Testis (tissue), 3 donors: ENCODE results near the gene GDPD4. TPM values are rescaled to one million over a fixed set of nuclear protein-coding genes. Genes with fewer than 3 reads are reported as not detected.

ENCODE experiments used
- DNase-seq: peaks from one replicate; pipeline ENCODE4 v3.0.0-alpha.2; 2019
- H3K27ac ChIP-seq, 2 donors: fragments of 200-600 bp; sonication (generic); one replicate each; pipeline ENCODE4 v1.5.1; 2019
- H3K27me3 ChIP-seq: fragments of 200-600 bp; sonication (generic); one replicate; pipeline ENCODE4 v1.5.1; 2019
- H3K36me3 ChIP-seq: fragments of 200-600 bp; sonication (generic); one replicate; pipeline ENCODE4 v1.5.1; 2017; ENCODE audit warnings: low read depth; ENCODE audit errors: missing control alignments
- H3K4me1 ChIP-seq: fragments of 200-600 bp; sonication (generic); one replicate; pipeline ENCODE4 v1.5.1; 2019
- H3K4me3 ChIP-seq, 2 donors: fragments of 200-600 bp; sonication (generic); one replicate each; pipeline ENCODE4 v1.5.1; 2017 to 2019
- H3K9me3 ChIP-seq: fragments of 200-600 bp; sonication (generic); one replicate; pipeline ENCODE4 v1.5.1; 2017
- POLR2A ChIP-seq: fragments of 450-650 bp; IDR thresholded peaks from one replicate; pipeline ENCODE4 v1.6.1; 2017; ENCODE audit warnings: antibody characterized with exemption, mild to moderate bottlenecking, moderate library complexity
- WGBS, 2 donors: methylation state at CpG; one replicate each; pipeline ENCODE4 v1.1.5; 2018; 5-methylcytosine and 5-hydroxymethylcytosine counted together
- intact Hi-C: fragments of 100-400 bp; cut with DNase I; formaldehyde crosslinking; loops from one replicate; pipeline ENCODE4 v1.15.1; 2023; ENCODE audit warnings: low total_unique reads
- polyA plus RNA-seq: library from polyadenylated mRNA; stranded (reverse); fragments of 350-450 nt; fragmentation: Illumina TruSeq; extraction: RNeasy Lipid Tissue Mini Kit (QIAGEN cat#74804); gene quantifications from one replicate; pipeline ENCODE4 v1.2.3, GENCODE V29; 2014; ENCODE audit warnings: low read depth, low replicate concordance; ENCODE audit not compliant: insufficient read depth
- total RNA-seq, 2 donors: library from RNA; depleted of rRNA; stranded (reverse); fragments of >200 nt; gene quantifications; one replicate each; pipeline ENCODE4 v1.2.3, GENCODE V29; 2016
- TF ChIP-seq, protein P1 (sequence below), 3 experiments: fragments of 450-650 bp in 2 of 3; fragments of 200-600 bp in 1 of 3; sonication (generic) in 1 of 3; IDR thresholded peaks; one replicate each; pipeline ENCODE4 v1.5.1; 2016 to 2019; ENCODE audit warnings: antibody characterized with exemption in 3 of 3, mild to moderate bottlenecking in 2 of 3, moderate library complexity in 1 of 3

Gene GDPD4
- total and polyA plus RNA-seq, 3 donors from 2014 or later = 11.9 to 27.2 (median 22.6) TPM

DNA sequence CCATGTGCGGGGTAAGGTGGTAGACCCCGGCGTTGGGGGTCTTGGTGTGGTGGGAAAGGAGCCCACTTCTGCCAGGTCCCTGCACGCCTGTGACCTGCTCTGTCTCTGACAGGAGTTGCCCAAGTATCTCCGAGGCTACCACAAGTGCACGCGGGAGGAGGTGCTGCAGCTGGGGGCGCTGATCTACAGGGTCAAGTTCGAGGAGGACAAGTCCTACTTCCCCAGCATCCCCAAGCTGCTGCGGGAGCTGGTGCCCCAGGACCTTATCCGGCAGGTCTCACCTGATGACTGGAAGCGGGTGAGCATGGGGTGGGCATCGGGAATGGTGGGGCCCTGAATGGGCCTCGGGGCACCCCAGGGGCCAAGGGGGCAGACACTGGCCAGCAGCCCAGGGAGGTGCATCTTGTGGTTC is 90.4 kb downstream of the GDPD4 start:
- H3K36me3 ChIP-seq = no peaks in the 10 kb centered on the region
- no peaks in the 10 kb centered on the region for H3K27me3 ChIP-seq
- 97% methylated on average over 10 to 14 of the region's 14 CpGs for WGBS, 2 donors
- H3K4me3 ChIP-seq = no peak overlapping the region
- H3K4me1 ChIP-seq = no peaks in the 10 kb centered on the region
- no peak for DNase-seq
- no peaks in the 10 kb centered on the region for H3K9me3 ChIP-seq
- no peak for TF ChIP-seq POLR2A
- TF ChIP-seq, protein P1, sequence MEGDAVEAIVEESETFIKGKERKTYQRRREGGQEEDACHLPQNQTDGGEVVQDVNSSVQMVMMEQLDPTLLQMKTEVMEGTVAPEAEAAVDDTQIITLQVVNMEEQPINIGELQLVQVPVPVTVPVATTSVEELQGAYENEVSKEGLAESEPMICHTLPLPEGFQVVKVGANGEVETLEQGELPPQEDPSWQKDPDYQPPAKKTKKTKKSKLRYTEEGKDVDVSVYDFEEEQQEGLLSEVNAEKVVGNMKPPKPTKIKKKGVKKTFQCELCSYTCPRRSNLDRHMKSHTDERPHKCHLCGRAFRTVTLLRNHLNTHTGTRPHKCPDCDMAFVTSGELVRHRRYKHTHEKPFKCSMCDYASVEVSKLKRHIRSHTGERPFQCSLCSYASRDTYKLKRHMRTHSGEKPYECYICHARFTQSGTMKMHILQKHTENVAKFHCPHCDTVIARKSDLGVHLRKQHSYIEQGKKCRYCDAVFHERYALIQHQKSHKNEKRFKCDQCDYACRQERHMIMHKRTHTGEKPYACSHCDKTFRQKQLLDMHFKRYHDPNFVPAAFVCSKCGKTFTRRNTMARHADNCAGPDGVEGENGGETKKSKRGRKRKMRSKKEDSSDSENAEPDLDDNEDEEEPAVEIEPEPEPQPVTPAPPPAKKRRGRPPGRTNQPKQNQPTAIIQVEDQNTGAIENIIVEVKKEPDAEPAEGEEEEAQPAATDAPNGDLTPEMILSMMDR (IDR thresholded peaks at IDR 0.05) = no peak
- intact Hi-C loops = no loop called here
- H3K27ac ChIP-seq = no peak overlapping the region

- TF ChIP-seq POLR2A = no peak
- TF ChIP-seq, protein P1 (IDR thresholded peaks at IDR 0.05) = no peak
- H3K27ac ChIP-seq = no peak overlapping the region
- DNase-seq = no peak
- no peaks in the 10 kb centered on the region for H3K36me3 ChIP-seq
- no peaks in the 10 kb centered on the region for H3K9me3 ChIP-seq
- 75 to 87% methylated on average over 4 of the region's 4 CpGs for WGBS, 2 donors
- no peaks in the 10 kb centered on the region for H3K27me3 ChIP-seq
- no peak overlapping the region for H3K4me3 ChIP-seq
- no peaks in the 10 kb centered on the region for H3K4me1 ChIP-seq
- intact Hi-C loops = no loop called here
Observed at GRCh38 chr11:77209663-77210062, 91.8 kb downstream of the GDPD4 start.

DNA sequence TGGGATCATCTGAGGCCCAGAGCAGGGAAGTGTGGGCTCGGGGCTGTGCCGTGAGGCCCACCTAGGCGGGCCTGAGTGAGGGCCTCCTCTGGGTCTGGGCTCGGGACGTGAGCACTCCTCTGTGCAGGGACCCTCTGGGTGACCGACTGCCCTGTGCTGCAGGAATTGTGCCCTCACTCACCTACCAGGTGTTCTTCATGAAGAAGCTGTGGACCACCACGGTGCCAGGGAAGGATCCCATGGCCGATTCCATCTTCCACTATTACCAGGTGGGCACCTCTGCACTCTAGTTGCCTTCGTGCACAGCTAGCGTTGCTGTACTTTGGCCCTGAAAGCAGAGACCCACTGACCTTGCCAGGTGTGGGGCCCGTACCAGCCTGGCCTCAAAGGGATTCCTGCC is 93.0 kb downstream of the GDPD4 start:
- Histone ChIP-seq H3K4me3 (no peak overlapping the region), H3K36me3 (no peaks in the 10 kb centered on the region), H3K4me1 (no peaks in the 10 kb centered on the region), H3K27ac (no peak overlapping the region), H3K9me3 (no peaks in the 10 kb centered on the region), H3K27me3 (no peaks in the 10 kb centered on the region)
- TF ChIP-seq, protein P1 (IDR thresholded peaks at IDR 0.05) = no peak
- no peak for TF ChIP-seq POLR2A
- DNase-seq = no peak
- 79 to 80% methylated on average over 6 to 11 of the region's 11 CpGs for WGBS, 2 donors
- intact Hi-C loops = no loop called here

- Histone ChIP-seq H3K4me3 (no peak overlapping the region), H3K27me3 (no peaks in the 10 kb centered on the region), H3K27ac (no peak overlapping the region), H3K4me1 (no peaks in the 10 kb centered on the region), H3K9me3 (no peaks in the 10 kb centered on the region), H3K36me3 (no peaks in the 10 kb centered on the region)
- WGBS, 2 donors = 61 to 64% methylated on average over 7 to 10 of the region's 10 CpGs
- TF ChIP-seq POLR2A = no peak
- TF ChIP-seq, protein P1 (IDR thresholded peaks at IDR 0.05) = no peak
- DNase-seq = no peak
- intact Hi-C loops = no loop called here
Observed at GRCh38 chr11:77207618-77208313, 93.7 kb downstream of the GDPD4 start.

DNA sequence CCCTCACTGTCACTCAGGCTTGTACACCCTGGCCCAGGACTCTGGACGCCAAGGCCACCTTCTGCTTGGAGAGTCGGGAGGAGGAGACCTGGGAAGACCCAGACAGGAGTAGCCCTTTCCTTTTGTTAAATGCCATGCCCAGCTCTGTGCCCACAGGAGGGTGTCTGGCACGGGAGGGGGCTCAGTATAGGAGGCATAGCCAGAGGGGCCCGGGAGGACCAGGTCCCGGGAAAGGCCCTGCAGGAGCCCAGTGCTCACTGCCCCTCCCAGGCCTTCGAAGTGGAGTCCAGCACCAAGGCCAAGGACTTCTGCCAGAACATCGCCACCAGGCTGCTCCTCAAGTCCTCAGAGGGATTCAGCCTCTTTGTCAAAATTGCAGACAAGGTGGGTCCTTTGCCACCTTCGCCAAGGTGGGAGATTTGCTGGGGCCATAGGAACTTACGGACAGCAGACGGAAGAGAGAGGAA is 94.4 kb downstream of the GDPD4 start:
- Histone ChIP-seq H3K4me1 (no peaks in the 10 kb centered on the region), H3K27ac (no peak overlapping the region), H3K9me3 (no peaks in the 10 kb centered on the region), H3K27me3 (no peaks in the 10 kb centered on the region), H3K4me3 (no peak overlapping the region), H3K36me3 (no peaks in the 10 kb centered on the region)
- intact Hi-C loops = no loop called here
- TF ChIP-seq, protein P1 (IDR thresholded peaks at IDR 0.05) = no peak
- TF ChIP-seq POLR2A = no peak
- 73 to 76% methylated on average over 7 to 10 of the region's 10 CpGs for WGBS, 2 donors
- DNase-seq = no peak
